ENCODE data around the gene RARB.

GRCh38 chr3:25565807-25566206 lies 137.7 kb downstream of the RARB start:
- TF ChIP-seq CTCF (conservative IDR thresholded peaks at IDR 0.05) (no peak), ZFX (IDR thresholded peaks at IDR 0.05) (no peak)
